ENCODE measurements around the gene CAMKK1.

CAMKK1 gene

GRCh38 chr17:3895354-3895753, 2.5 kb upstream of the CAMKK1 start:
- no peak for DNase-seq

GRCh38 chr17:3894911-3895343, 2.1 kb upstream of the CAMKK1 start:
- DNase-seq = no peak

- DNase-seq = no peak
Measured at GRCh38 chr17:3894188-3894587, 1.3 kb upstream of the CAMKK1 start.

- DNase-seq = no peak
Measured at GRCh38 chr17:3893720-3894116, 865 bp upstream of the CAMKK1 start.

- peak; percentile 89 for DNase-seq
Measured at GRCh38 chr17:3892095-3892998, 506 bp downstream of the CAMKK1 start.

- no peak for DNase-seq
Measured at GRCh38 chr17:3891626-3892094, 1.2 kb downstream of the CAMKK1 start.

GRCh38 chr17:3890878-3891219, 2.0 kb downstream of the CAMKK1 start:
- DNase-seq = no peak

- DNase-seq = peak; percentile 44
Measured at GRCh38 chr17:3890082-3890877, 2.6 kb downstream of the CAMKK1 start.

GRCh38 chr17:3889325-3890012, 3.4 kb downstream of the CAMKK1 start:
- no peak for DNase-seq

GRCh38 chr17:3888343-3889171, 4.3 kb downstream of the CAMKK1 start:
- no peak for DNase-seq

- no peak for DNase-seq
Measured at GRCh38 chr17:3887804-3888203, 5.0 kb downstream of the CAMKK1 start.

GRCh38 chr17:3887394-3887793, 5.5 kb downstream of the CAMKK1 start:
- DNase-seq = no peak

- peak; percentile 42 for DNase-seq
Measured at GRCh38 chr17:3886776-3887175, 6.1 kb downstream of the CAMKK1 start.

GRCh38 chr17:3885970-3886369, 6.9 kb downstream of the CAMKK1 start:
- no peak for DNase-seq

GRCh38 chr17:3885271-3885670, 7.6 kb downstream of the CAMKK1 start:
- DNase-seq = no peak

- no peak for DNase-seq
Measured at GRCh38 chr17:3884188-3884587, 8.7 kb downstream of the CAMKK1 start.

GRCh38 chr17:3882276-3882675, 10.6 kb downstream of the CAMKK1 start:
- no peak for DNase-seq

GRCh38 chr17:3880983-3881382, 11.9 kb downstream of the CAMKK1 start:
- no peak for DNase-seq

GRCh38 chr17:3879591-3880417, 13.0 kb downstream of the CAMKK1 start:
- no peak for DNase-seq

- DNase-seq = no peak
Measured at GRCh38 chr17:3879186-3879585, 13.7 kb downstream of the CAMKK1 start.

GRCh38 chr17:3877220-3877619, 15.6 kb downstream of the CAMKK1 start:
- DNase-seq = no peak
